Esophagus muscularis mucosa (tissue), 4 donors: ENCODE data around the gene FAM53A. TPM values are rescaled to one million over a fixed set of nuclear protein-coding genes. Genes with fewer than 3 reads are reported as not detected.

Experiments
- DNase-seq: peaks from one replicate; pipeline ENCODE4 v3.0.0-alpha.2; 2017; ENCODE audit errors: extremely low spot score
- H3K27ac ChIP-seq, 4 donors: fragments of 200-600 bp; sonication (generic); replicated peaks in 1 of 4; 1 replicate in 3 of 4; 2 replicates in 1 of 4; pipeline ENCODE4 v1.5.1; 2016 to 2019; ENCODE audit warnings: mild to moderate bottlenecking in 1 of 4
- H3K27me3 ChIP-seq, 4 donors: fragments of 200-600 bp; sonication (generic); one replicate each; pipeline versions ENCODE4 v1.5.1 to v1.6.0; 2016 to 2019
- H3K36me3 ChIP-seq, 4 donors: fragments of 200-600 bp; sonication (generic); one replicate each; pipeline ENCODE4 v1.5.1; 2016 to 2019
- H3K4me1 ChIP-seq, 4 donors: fragments of 200-600 bp; sonication (generic); one replicate each; pipeline ENCODE4 v1.5.1; 2016 to 2019
- H3K4me3 ChIP-seq, 4 donors: fragments of 200-600 bp; sonication (generic); 1 replicate in 2 of 4; 2 replicates in 2 of 4; pipeline ENCODE4 v1.5.1; 2016 to 2019; ENCODE audit warnings: mild to moderate bottlenecking in 4 of 4, moderate library complexity in 1 of 4
- H3K9me3 ChIP-seq, 4 donors: fragments of 200-600 bp; sonication (generic); 1 replicate in 3 of 4; 2 replicates in 1 of 4; pipeline ENCODE4 v1.5.1; 2016 to 2019
- EP300 ChIP-seq: sonication (generic); formaldehyde crosslinking; IDR thresholded peaks from one replicate; pipeline ENCODE4 v1.6.1; 2017; ENCODE audit warnings: antibody characterized with exemption
- POLR2A ChIP-seq: fragments of 450-650 bp; IDR thresholded peaks from one replicate; pipeline ENCODE4 v1.6.1; 2017; ENCODE audit warnings: antibody characterized with exemption, moderate library complexity, mild to moderate bottlenecking, low read depth
- POLR2AphosphoS5 ChIP-seq, 2 donors: sonication (generic); formaldehyde crosslinking; IDR thresholded peaks; one replicate each; pipeline ENCODE4 v1.6.1; 2017; ENCODE audit warnings: antibody characterized with exemption in 2 of 2
- WGBS: methylation state at CpG from one replicate; pipeline ENCODE4 v1.1.5; 2018; 5-methylcytosine and 5-hydroxymethylcytosine counted together
- intact Hi-C: fragments of 100-400 bp; cut with DNase I; formaldehyde crosslinking; loops from one replicate; pipeline ENCODE4 v1.15.1; 2023
- total RNA-seq, 4 donors: library from RNA; depleted of rRNA; stranded (reverse); fragments of >200 nt; gene quantifications; one replicate each; pipeline versions ENCODE4 v1.1.0 to v1.2.1, GENCODE V29; 2016
- TF ChIP-seq, protein P1 (sequence below), 3 experiments: fragments of 200-600 bp in 2 of 3; fragments of 450-650 bp in 1 of 3; sonication (generic) in 2 of 3; IDR thresholded peaks; one replicate each; pipeline ENCODE4 v1.5.1; 2017 to 2019; ENCODE audit warnings: antibody characterized with exemption in 3 of 3, mild to moderate bottlenecking in 2 of 3, moderate library complexity in 1 of 3

Gene FAM53A
- total RNA-seq, 4 donors from 2014 or later, result 5.2 to 13.3 (median 8.9) TPM

DNA sequence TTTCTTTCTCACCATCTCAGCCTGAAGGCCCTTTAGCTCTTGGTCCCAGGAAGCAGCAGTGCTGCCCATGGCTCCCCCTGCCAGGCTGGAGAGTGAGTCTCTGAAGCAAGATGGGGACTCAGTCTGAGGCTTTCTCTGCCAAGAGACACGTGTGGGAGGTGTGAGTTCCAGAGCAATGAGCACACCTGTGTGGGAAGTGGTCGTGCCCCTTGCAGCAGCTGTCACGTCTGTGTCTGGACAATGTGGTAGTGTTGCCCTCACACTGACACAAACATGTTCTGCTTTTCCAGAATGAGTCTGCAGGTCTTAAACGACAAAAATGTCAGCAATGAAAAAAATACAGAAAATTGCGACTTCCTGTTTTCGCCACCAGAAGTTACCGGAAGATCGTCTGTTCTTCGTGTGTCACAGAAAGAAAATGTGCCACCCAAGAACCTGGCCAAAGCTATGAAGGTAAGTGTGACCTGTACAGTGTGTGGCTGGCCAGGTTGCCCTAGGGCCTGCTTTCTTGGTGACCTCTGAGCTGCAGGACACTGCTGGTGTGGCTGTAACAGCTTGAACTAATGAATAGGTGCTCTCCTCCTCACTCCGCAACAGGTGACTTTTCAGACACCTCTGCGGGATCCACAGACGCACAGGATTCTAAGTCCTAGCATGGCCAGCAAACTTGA, 39.2 kb upstream of the FAM53A start:
- no peaks in the 10 kb centered on the region for H3K9me3 ChIP-seq
- H3K27ac ChIP-seq, result peak overlapping the region; percentile 15 to 57 (median 30)
- WGBS, result 71% methylated on average over 12 of the region's 12 CpGs
- no peaks in the 10 kb centered on the region for H3K27me3 ChIP-seq
- TF ChIP-seq POLR2AphosphoS5 (IDR thresholded peaks at IDR 0.05), result no peak
- no peak for TF ChIP-seq EP300
- TF ChIP-seq, protein P1, sequence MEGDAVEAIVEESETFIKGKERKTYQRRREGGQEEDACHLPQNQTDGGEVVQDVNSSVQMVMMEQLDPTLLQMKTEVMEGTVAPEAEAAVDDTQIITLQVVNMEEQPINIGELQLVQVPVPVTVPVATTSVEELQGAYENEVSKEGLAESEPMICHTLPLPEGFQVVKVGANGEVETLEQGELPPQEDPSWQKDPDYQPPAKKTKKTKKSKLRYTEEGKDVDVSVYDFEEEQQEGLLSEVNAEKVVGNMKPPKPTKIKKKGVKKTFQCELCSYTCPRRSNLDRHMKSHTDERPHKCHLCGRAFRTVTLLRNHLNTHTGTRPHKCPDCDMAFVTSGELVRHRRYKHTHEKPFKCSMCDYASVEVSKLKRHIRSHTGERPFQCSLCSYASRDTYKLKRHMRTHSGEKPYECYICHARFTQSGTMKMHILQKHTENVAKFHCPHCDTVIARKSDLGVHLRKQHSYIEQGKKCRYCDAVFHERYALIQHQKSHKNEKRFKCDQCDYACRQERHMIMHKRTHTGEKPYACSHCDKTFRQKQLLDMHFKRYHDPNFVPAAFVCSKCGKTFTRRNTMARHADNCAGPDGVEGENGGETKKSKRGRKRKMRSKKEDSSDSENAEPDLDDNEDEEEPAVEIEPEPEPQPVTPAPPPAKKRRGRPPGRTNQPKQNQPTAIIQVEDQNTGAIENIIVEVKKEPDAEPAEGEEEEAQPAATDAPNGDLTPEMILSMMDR (IDR thresholded peaks at IDR 0.05), result no peak
- TF ChIP-seq POLR2A, result no peak
- H3K4me3 ChIP-seq, result peak overlapping the region in 2 of 4 donors; percentile 2 to 14
- H3K4me1 ChIP-seq, result peaks cover 50 to 68% (median 63%) of the 10 kb centered on the region in 4 donors
- intact Hi-C loops, result loop anchor here (10.0 kb wide), 1 partner anchor 368 kb away; no protein-coding TSS in a partner anchor
- peaks cover under 1 to 36% (median 22%) of the 10 kb centered on the region in 4 donors for H3K36me3 ChIP-seq
- DNase-seq, result no peak

DNA sequence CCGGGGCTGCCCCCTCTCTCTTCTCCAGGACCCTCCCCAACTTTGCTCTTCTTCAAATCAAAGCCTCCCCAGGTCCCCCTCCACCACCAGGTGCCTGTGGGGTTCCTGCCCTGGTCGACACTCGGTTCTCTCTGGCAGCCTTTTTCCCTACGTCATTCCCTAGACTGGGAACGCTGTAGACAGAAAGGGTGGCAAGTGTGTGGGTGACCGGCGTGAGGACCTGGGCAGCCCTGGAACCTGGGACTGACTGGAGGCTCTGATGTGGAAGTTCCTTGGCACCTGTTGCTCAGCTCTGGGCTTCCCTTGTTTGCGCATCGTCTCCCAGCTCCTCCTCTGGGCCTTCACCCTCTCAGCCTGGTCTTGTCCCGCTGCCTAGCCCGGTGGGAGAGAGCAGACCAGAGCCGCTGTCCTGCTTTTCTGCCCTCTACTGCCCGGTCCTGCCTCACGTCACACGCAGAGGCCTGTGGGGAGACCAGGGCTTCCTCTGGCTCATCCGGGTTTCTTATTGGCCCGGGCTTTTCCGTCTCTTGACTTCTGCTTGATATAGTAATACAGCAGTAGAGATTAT, 38.5 kb upstream of the FAM53A start:
- Histone ChIP-seq H3K4me3 (no peak overlapping the region), H3K27ac (peak overlapping the region; percentile 15 to 57 (median 30)), H3K36me3 (peaks cover 6 to 36% (median 22%) of the 10 kb centered on the region in 4 donors), H3K9me3 (no peaks in the 10 kb centered on the region), H3K27me3 (no peaks in the 10 kb centered on the region), H3K4me1 (peaks cover 50 to 68% (median 63%) of the 10 kb centered on the region in 4 donors)
- intact Hi-C loops, result loop anchor here (10.0 kb wide), 1 partner anchor 368 kb away; no protein-coding TSS in a partner anchor
- WGBS, result 51% methylated on average over 18 of the region's 18 CpGs
- TF ChIP-seq, protein P1 (IDR thresholded peaks at IDR 0.05), result no peak
- no peak for DNase-seq

DNA sequence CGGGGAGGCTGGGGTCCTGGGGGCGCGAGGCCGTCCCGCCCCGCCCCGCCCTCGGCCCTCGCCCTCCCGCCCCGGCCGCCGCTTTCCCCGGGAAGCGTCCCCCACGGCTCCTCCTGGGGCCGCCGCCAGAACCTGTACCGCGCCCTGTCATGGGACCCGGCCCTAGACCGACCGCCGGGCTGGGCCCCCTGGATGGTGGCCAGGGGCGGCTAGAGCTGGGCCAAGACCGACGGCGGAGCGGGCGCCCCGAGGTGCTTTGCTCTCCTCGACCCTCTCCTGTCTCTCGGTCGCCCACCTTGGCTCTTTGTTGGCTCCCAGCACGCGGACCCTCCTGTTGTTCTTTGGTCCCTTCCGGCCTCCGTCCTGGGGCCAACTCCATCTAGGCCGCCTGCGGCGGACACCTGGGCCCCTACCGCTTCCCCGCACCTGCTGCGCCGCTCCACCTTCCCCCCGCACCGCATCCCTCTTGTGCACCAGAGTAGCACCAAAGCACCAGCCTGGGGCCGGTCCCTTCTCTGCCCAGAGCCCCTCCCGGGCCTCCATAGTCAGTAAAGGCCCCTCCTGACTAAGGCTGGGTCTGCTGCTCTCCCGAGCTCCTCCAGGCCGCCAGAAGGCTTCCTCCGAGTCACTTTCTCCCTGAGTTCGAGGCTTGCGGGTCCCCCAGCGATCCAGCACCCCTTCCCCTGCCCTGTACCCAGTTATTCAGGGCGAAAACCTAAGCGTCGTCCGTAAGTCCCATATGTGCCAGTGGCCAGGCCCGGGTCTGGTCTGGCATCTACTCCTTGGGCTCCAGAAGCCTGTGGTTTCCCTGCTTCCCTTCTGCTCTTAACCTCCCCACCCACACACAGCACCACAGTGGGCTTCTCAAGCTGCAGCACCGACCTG, 37.8 kb upstream of the FAM53A start:
- Histone ChIP-seq H3K36me3 (peaks cover 14 to 40% (median 29%) of the 10 kb centered on the region in 4 donors), H3K27me3 (no peaks in the 10 kb centered on the region), H3K9me3 (no peaks in the 10 kb centered on the region), H3K27ac (peak overlapping the region in 3 of 4 donors; percentile 93 to 99 (median 98)), H3K4me1 (peaks cover 47 to 68% (median 61%) of the 10 kb centered on the region in 4 donors), H3K4me3 (peak overlapping the region; percentile 74 to 96 (median 84))
- intact Hi-C loops, result loop anchor here (10.0 kb wide), 1 partner anchor 367 kb away; no protein-coding TSS in a partner anchor
- DNase-seq, result no peak
- TF ChIP-seq EP300, result no peak
- no peak for TF ChIP-seq POLR2AphosphoS5 (IDR thresholded peaks at IDR 0.05)
- TF ChIP-seq, protein P1 (IDR thresholded peaks at IDR 0.05), result no peak
- TF ChIP-seq POLR2A, result no peak
- 5% methylated on average over 33 of the region's 61 CpGs for WGBS

DNA sequence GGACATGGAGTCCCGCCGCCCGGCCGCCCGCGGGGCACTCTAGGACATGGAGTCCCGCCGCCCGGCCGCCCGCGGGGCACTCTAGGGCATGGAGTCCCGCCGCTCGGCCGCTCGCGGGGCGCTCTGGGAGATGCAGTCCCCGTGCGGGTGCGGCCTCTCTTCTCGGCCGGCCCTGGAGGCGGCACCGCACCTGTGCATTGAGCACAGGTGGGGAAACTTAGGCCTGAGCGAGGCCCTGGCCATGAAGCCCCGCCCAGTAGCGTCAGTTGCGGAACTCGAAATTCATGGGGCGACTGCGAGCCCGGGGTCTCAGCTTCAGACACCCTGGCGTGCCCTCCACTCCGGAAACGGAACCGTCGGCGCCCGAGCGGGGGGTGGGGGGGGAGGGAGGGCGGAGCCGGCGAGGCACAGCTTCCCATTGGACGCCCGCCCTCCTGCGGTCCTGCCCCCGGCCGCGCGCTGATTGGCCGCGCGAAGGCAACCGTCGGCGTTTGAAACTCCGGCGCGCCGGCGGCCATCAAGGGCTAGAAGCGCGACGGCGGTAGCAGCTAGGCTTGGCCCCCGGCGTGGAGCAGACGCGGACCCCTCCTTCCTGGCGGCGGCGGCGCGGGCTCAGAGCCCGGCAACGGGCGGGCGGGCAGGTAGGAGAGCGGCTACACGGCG, 37.0 kb upstream of the FAM53A start, which contains the start of the genes TACC3 and TMEM129:
TSS of gene TACC3 (plus strand) at position 519 of the 663 bp plus-strand sequence. CDS start 1,901 bp downstream, outside the sequence.
TSS of gene TMEM129 (minus strand) at position 321 of the 663 bp plus-strand sequence. CDS start 486 bp downstream, outside the sequence.
- Histone ChIP-seq H3K4me3 (peak within 1 kb of the TSS; percentile 74 to 96 (median 84)), H3K9me3 (no peaks in the 10 kb centered on the region), H3K27me3 (no peaks in the 10 kb centered on the region), H3K27ac (peak within 1 kb of the TSS; percentile 92 to 99 (median 96)), H3K36me3 (peaks cover 20 to 48% (median 36%) of the 10 kb centered on the region in 4 donors), H3K4me1 (peaks cover 41 to 66% (median 54%) of the 10 kb centered on the region in 4 donors)
- TF ChIP-seq, protein P1 (IDR thresholded peaks at IDR 0.05), result no peak
- TF ChIP-seq POLR2A, result no peak
- no peak for TF ChIP-seq EP300
- peak; percentile 74 to 75 for TF ChIP-seq POLR2AphosphoS5 (IDR thresholded peaks at IDR 0.05)
- DNase-seq, result peak; percentile 99
- WGBS, result 0% methylated on average over 29 of the region's 83 CpGs
- intact Hi-C loops, result loop anchor here (10.0 kb wide), 1 partner anchor 366 kb away; no protein-coding TSS in a partner anchor
